Measurements from ENCODE around the gene SNED1.
"Not testable (repeated sequence)": the region's sequence is repeated elsewhere in the genome, so short reads cannot be mapped to it uniquely, and the experiment has no call there.

Gene SNED1

DNA sequence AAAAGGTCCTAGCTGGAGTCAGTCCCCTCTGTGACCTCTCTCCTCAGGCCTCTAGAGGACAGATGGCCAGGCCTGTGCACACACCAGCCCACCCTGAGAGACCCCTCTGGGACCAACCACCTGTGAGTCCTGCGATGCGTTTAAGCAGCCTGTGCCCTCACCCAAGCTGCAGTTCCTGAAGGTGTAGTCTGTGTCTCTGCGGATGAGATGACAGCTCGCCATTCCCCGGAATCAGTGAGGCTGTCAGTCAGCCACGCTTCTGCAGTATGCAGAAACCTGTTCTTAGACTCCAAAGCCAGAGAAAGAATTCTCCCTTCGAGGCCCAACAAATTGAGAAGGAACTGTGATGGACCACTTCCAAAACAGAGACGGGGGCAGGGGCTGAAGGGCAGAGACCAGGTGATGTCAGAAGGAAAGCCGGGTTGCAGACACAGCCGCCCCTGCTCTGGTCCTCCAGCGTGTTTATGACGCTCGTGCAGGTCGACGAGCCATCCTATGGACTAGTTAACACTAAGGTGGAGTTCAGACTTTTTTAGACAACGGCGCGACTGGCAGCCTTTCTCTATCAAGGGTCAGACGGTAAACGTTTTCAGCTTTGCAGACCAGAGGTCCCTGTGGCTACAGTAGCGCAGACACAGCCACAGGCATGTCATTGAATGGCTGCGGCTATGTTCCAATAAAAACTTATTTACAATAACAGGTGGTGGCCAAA, 93.5 kb downstream of the SNED1 start:
- no peak overlapping the region for H3K9ac ChIP-seq (ENCODE audit: low read length)
- H3K36me3 ChIP-seq (ENCODE audit: control insufficient read depth, insufficient read depth, low read length) = peaks cover 82% of the 10 kb centered on the region
- H3K4me3 ChIP-seq (ENCODE audit: low read depth, low read length) = no peak overlapping the region
- peaks cover 9% of the 10 kb centered on the region; the same call in 1 of the 2 replicates for H3K4me1 ChIP-seq (ENCODE audit: control insufficient read depth, insufficient read depth, low read length)
- no peaks in the 10 kb centered on the region for H3K9me3 ChIP-seq (ENCODE audit: control insufficient read depth, insufficient read depth, low read depth, low read length)
- no peaks in the 10 kb centered on the region for H3K27me3 ChIP-seq (ENCODE audit: control insufficient read depth, insufficient read depth, low read length)
- H3K27ac ChIP-seq (ENCODE audit: low read depth, low read length) = no peak overlapping the region

- H3K9me3 ChIP-seq (ENCODE audit: control insufficient read depth, insufficient read depth, low read depth, low read length) = no peaks in the 10 kb centered on the region
- H3K4me3 ChIP-seq (ENCODE audit: low read depth, low read length) = no peak overlapping the region
- H3K27me3 ChIP-seq (ENCODE audit: control insufficient read depth, insufficient read depth, low read length) = no peaks in the 10 kb centered on the region
- H3K9ac ChIP-seq (ENCODE audit: low read length) = no peak overlapping the region
- H3K36me3 ChIP-seq (ENCODE audit: control insufficient read depth, insufficient read depth, low read length) = peaks cover 82% of the 10 kb centered on the region
- peaks cover 9% of the 10 kb centered on the region; the same call in 1 of the 2 replicates for H3K4me1 ChIP-seq (ENCODE audit: control insufficient read depth, insufficient read depth, low read length)
- no peak overlapping the region for H3K27ac ChIP-seq (ENCODE audit: low read depth, low read length)
Observed at GRCh38 chr2:241092677-241093076, 94.3 kb downstream of the SNED1 start.

- peaks cover 80% of the 10 kb centered on the region for H3K36me3 ChIP-seq (ENCODE audit: control insufficient read depth, insufficient read depth, low read length)
- H3K4me1 ChIP-seq (ENCODE audit: control insufficient read depth, insufficient read depth, low read length); H3K4me3 ChIP-seq (ENCODE audit: low read depth, low read length); H3K9ac ChIP-seq (ENCODE audit: low read length); H3K9me3 ChIP-seq (ENCODE audit: control insufficient read depth, insufficient read depth, low read depth, low read length); H3K27me3 ChIP-seq (ENCODE audit: control insufficient read depth, insufficient read depth, low read length); H3K27ac ChIP-seq (ENCODE audit: low read depth, low read length): not testable (repeated sequence)
Observed at GRCh38 chr2:241093133-241093781, 94.8 kb downstream of the SNED1 start.

DNA sequence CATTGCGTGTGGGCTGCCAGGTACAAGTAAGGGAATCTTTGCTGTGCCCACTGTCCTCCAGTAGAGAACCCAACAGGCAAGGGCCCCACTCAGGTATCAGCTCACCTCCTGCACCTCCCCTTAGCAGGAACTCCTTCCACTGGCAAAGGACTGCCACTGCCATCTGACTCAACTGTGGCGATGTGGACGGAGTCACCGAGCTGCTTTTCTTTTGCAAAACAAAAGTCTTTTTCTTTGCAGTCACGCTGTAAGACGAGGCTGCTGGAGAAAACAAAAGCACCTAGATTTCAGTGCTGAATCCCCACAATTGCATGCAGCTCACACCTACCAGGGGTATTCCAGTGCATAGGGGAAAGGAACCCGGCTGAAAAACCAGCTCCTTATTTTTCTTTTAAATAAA, 95.8 kb downstream of the SNED1 start:
- H3K9me3 ChIP-seq (ENCODE audit: control insufficient read depth, insufficient read depth, low read depth, low read length) = no peaks in the 10 kb centered on the region
- peaks cover 79% of the 10 kb centered on the region for H3K36me3 ChIP-seq (ENCODE audit: control insufficient read depth, insufficient read depth, low read length)
- no peaks in the 10 kb centered on the region for H3K27me3 ChIP-seq (ENCODE audit: control insufficient read depth, insufficient read depth, low read length)
- H3K4me1 ChIP-seq (ENCODE audit: control insufficient read depth, insufficient read depth, low read length) = peaks cover 9% of the 10 kb centered on the region; the same call in 1 of the 2 replicates
- H3K4me3 ChIP-seq (ENCODE audit: low read depth, low read length) = no peak overlapping the region
- H3K27ac ChIP-seq (ENCODE audit: low read depth, low read length) = no peak overlapping the region
- H3K9ac ChIP-seq (ENCODE audit: low read length) = peak overlapping the region; percentile 12

DNA sequence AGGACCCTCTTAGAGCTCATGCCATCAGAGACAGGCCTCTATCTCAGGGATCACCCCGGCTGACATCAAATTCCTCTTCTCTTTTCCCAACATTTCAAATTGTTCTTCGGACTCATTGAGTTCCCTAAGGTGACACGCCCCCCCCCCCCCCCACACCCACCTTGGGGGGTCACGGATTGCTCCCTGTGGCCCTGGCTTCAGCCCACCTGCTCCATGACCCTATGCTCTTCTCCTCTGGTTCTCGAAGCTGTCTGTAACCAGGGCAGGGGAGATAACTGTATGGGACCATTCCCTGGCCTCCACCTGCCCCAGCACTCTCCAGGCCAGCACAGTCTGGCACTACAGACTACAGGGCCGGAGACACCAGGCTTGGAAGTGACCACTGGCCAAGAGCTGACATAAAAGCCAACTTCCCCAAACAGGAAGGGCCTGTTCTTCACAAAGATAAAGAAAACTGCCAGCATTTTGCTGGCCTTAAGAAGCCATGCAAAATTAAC, 96.6 kb downstream of the SNED1 start:
- peaks cover 9% of the 10 kb centered on the region; the same call in 1 of the 2 replicates for H3K4me1 ChIP-seq (ENCODE audit: control insufficient read depth, insufficient read depth, low read length)
- H3K27ac ChIP-seq (ENCODE audit: low read depth, low read length) = no peak overlapping the region
- H3K27me3 ChIP-seq (ENCODE audit: control insufficient read depth, insufficient read depth, low read length) = no peaks in the 10 kb centered on the region
- H3K4me3 ChIP-seq (ENCODE audit: low read depth, low read length) = no peak overlapping the region
- H3K36me3 ChIP-seq (ENCODE audit: control insufficient read depth, insufficient read depth, low read length) = peaks cover 81% of the 10 kb centered on the region
- no peak overlapping the region for H3K9ac ChIP-seq (ENCODE audit: low read length)
- no peaks in the 10 kb centered on the region for H3K9me3 ChIP-seq (ENCODE audit: control insufficient read depth, insufficient read depth, low read depth, low read length)

DNA sequence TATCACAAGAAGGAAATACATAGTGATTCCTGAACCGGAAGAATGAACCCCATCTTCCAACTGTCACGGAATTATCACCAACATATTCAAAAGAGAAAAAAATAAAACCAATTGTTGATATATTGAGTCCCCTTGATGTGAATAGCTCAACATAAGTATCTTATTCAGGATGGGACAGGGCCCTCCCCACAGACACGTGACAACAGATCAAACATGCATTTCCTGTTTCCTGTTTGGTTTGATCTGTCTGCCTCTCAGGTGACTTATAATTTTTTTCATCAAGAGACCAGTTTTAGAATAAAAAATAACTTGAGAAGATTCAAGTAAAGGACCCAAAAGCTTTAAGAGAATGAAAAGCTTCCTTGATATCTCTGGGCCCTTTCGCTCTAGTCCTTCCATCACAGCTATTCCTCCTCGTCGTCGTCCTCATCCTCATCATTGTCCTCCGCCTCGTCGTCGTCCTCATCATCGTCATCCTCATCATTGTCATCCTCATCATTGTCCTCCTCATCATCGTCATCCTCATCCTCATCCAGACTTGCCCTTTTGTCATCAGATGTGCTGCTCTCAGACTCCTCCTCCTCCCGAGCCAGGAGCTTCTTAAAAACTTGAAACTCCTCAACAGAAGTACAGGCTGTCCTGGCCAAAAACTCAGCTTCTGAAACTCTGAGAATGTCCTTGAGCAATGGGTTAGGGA, 97.3 kb downstream of the SNED1 start:
- Histone ChIP-seq H3K27me3 (ENCODE audit: control insufficient read depth, insufficient read depth, low read length) (no peaks in the 10 kb centered on the region), H3K4me3 (ENCODE audit: low read depth, low read length) (no peak overlapping the region), H3K27ac (ENCODE audit: low read depth, low read length) (no peak overlapping the region), H3K4me1 (ENCODE audit: control insufficient read depth, insufficient read depth, low read length) (peaks cover 9% of the 10 kb centered on the region; the same call in 1 of the 2 replicates), H3K9ac (ENCODE audit: low read length) (no peak overlapping the region), H3K36me3 (ENCODE audit: control insufficient read depth, insufficient read depth, low read length) (peaks cover 78% of the 10 kb centered on the region), H3K9me3 (ENCODE audit: control insufficient read depth, insufficient read depth, low read depth, low read length) (no peaks in the 10 kb centered on the region)

DNA sequence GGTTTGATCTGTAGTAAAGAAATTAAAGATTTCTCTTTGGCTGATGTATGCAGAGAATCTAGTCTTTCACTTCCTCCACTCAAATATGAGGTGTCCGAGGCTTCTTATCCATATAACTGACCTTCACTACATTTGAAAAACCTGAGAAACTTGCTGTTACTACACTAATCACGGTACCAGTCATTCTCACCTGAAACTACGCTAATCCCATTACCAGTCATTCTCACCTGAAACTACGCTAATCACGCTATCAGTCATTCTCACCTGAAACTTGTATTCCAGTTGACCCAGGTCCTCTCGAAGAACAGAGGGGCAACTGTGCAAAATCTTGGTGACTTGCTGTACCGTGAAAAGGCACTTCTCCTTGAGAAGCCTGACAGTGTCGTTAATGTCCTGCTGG, 98.6 kb downstream of the SNED1 start:
- Histone ChIP-seq H3K27me3 (ENCODE audit: control insufficient read depth, insufficient read depth, low read length) (no peaks in the 10 kb centered on the region), H3K36me3 (ENCODE audit: control insufficient read depth, insufficient read depth, low read length) (peaks cover 72% of the 10 kb centered on the region), H3K4me1 (ENCODE audit: control insufficient read depth, insufficient read depth, low read length) (peaks cover 9% of the 10 kb centered on the region; the same call in 1 of the 2 replicates), H3K27ac (ENCODE audit: low read depth, low read length) (no peak overlapping the region), H3K9me3 (ENCODE audit: control insufficient read depth, insufficient read depth, low read depth, low read length) (no peaks in the 10 kb centered on the region), H3K4me3 (ENCODE audit: low read depth, low read length) (no peak overlapping the region), H3K9ac (ENCODE audit: low read length) (no peak overlapping the region)

GRCh38 chr2:241099246-241099645, 100.8 kb downstream of the SNED1 start:
- H3K9me3 ChIP-seq (ENCODE audit: control insufficient read depth, insufficient read depth, low read depth, low read length) = no peaks in the 10 kb centered on the region
- H3K4me3 ChIP-seq (ENCODE audit: low read depth, low read length) = no peak overlapping the region
- H3K9ac ChIP-seq (ENCODE audit: low read length) = no peak overlapping the region
- peaks cover 52% of the 10 kb centered on the region for H3K36me3 ChIP-seq (ENCODE audit: control insufficient read depth, insufficient read depth, low read length)
- peaks cover 5% of the 10 kb centered on the region; the same call in 1 of the 2 replicates for H3K4me1 ChIP-seq (ENCODE audit: control insufficient read depth, insufficient read depth, low read length)
- H3K27me3 ChIP-seq (ENCODE audit: control insufficient read depth, insufficient read depth, low read length) = no peaks in the 10 kb centered on the region
- H3K27ac ChIP-seq (ENCODE audit: low read depth, low read length) = no peak overlapping the region

GRCh38 chr2:241102239-241102803, 103.9 kb downstream of the SNED1 start, which contains the start of gene MTERF4:
Gene MTERF4, minus strand, starts transcription at chr2:241102287. Its CDS starts 14 bp downstream, at chr2:241102273.
- Histone ChIP-seq H3K4me1 (ENCODE audit: control insufficient read depth, insufficient read depth, low read length) (no peaks in the 10 kb centered on the region), H3K27me3 (ENCODE audit: control insufficient read depth, insufficient read depth, low read length) (no peaks in the 10 kb centered on the region), H3K36me3 (ENCODE audit: control insufficient read depth, insufficient read depth, low read length) (peaks cover 34% of the 10 kb centered on the region), H3K9ac (ENCODE audit: low read length) (peak within 1 kb of the TSS; percentile 89), H3K4me3 (ENCODE audit: low read depth, low read length) (peak within 1 kb of the TSS; percentile 96), H3K9me3 (ENCODE audit: control insufficient read depth, insufficient read depth, low read depth, low read length) (no peaks in the 10 kb centered on the region), H3K27ac (ENCODE audit: low read depth, low read length) (peak within 1 kb of the TSS; percentile 84)

GRCh38 chr2:241103176-241103595, 104.8 kb downstream of the SNED1 start:
- no peaks in the 10 kb centered on the region for H3K9me3 ChIP-seq (ENCODE audit: control insufficient read depth, insufficient read depth, low read depth, low read length)
- no peaks in the 10 kb centered on the region for H3K4me1 ChIP-seq (ENCODE audit: control insufficient read depth, insufficient read depth, low read length)
- no peak overlapping the region for H3K9ac ChIP-seq (ENCODE audit: low read length)
- peaks cover 36% of the 10 kb centered on the region for H3K36me3 ChIP-seq (ENCODE audit: control insufficient read depth, insufficient read depth, low read length)
- no peaks in the 10 kb centered on the region for H3K27me3 ChIP-seq (ENCODE audit: control insufficient read depth, insufficient read depth, low read length)
- H3K4me3 ChIP-seq (ENCODE audit: low read depth, low read length) = peak overlapping the region; percentile 96
- H3K27ac ChIP-seq (ENCODE audit: low read depth, low read length) = no peak overlapping the region

All from HUES6 (cell line).